Measurements from ENCODE around the gene SELENOF.

- TF ChIP-seq CTCF (IDR thresholded peaks at IDR 0.05; ENCODE audit: insufficient read depth, low read length) (no peak), SPI1 (IDR thresholded peaks at IDR 0.05; ENCODE audit: borderline replicate concordance, low read depth) (no peak), POLR2AphosphoS5 (IDR thresholded peaks at IDR 0.05; ENCODE audit: low read depth) (no peak), GABPA (IDR thresholded peaks at IDR 0.05; ENCODE audit: low read depth) (no peak), REST (IDR thresholded peaks at IDR 0.05; ENCODE audit: insufficient replicate concordance, low read depth) (no peak)
Measured at GRCh38 chr1:86912281-86912900, 1.5 kb downstream of the SELENOF start.

All from HL-60 (cell line).